HepG2 (cell line): ENCODE data around the gene SLC38A3. TPM values are rescaled to one million over a fixed set of nuclear protein-coding genes. Genes with fewer than 3 reads are reported as not detected.
A peak's percentile ranks its signal among the peaks of the same experiment; 100 is the strongest.

Source experiments
- ARNTL ChIP-seq: sonication (generic); formaldehyde crosslinking; IDR thresholded peaks from 2 replicates; pipeline ENCODE4 v1.4.0; 2020; ENCODE audit warnings: mild to moderate bottlenecking, missing genetic modification reagents
- DBP ChIP-seq: sonication (generic); formaldehyde crosslinking; IDR thresholded peaks from 2 replicates; pipeline ENCODE4 v1.4.0; 2020; ENCODE audit warnings: missing genetic modification reagents; ENCODE audit errors: not compliant biosample characterization
- DMTF1 ChIP-seq: sonication (generic); formaldehyde crosslinking; IDR thresholded peaks from 2 replicates; pipeline ENCODE4 v1.4.0; 2020; ENCODE audit warnings: mild to moderate bottlenecking, missing genetic modification reagents
- EP300 ChIP-seq, 3 experiments: sonication (generic) in 1 of 3; formaldehyde crosslinking in 1 of 3; IDR thresholded peaks; 2 replicates each; pipeline versions ENCODE4 v1.5.1 to v1.6.1; 2011 to 2020; ENCODE audit warnings: low read depth in 2 of 3, low read length in 2 of 3, borderline replicate concordance in 1 of 3, improper control_type of control experiment in 1 of 3, mild to moderate bottlenecking in 1 of 3, missing genetic modification reagents in 1 of 3, moderate library complexity in 1 of 3
- HOXD1 ChIP-seq: sonication (generic); formaldehyde crosslinking; IDR thresholded peaks from 2 replicates; pipeline ENCODE4 v1.5.0; 2020; ENCODE audit warnings: missing genetic modification reagents
- MIER2 ChIP-seq: IDR thresholded peaks from 2 replicates; pipeline ENCODE4 v1.6.1; 2016; ENCODE audit warnings: missing biosample characterization, missing genetic modification reagents
- MYPOP ChIP-seq: sonication (generic); formaldehyde crosslinking; IDR thresholded peaks from 2 replicates; pipeline ENCODE4 v1.8.1; 2023; ENCODE audit warnings: mild to moderate bottlenecking, moderate library complexity, missing genetic modification reagents
- NKX3-1 ChIP-seq: sonication (generic); formaldehyde crosslinking; IDR thresholded peaks from 2 replicates; pipeline ENCODE4 v1.5.0; 2020; ENCODE audit warnings: missing genetic modification reagents
- NR1H2 ChIP-seq: sonication (generic); formaldehyde crosslinking; IDR thresholded peaks from 2 replicates; pipeline ENCODE4 v1.8.1; 2022; ENCODE audit warnings: low read depth, missing genetic modification reagents, borderline replicate concordance
- PLSCR1 ChIP-seq: sonication (generic); formaldehyde crosslinking; IDR thresholded peaks from 2 replicates; pipeline ENCODE4 v1.5.0; 2020; ENCODE audit warnings: missing genetic modification reagents, mild to moderate bottlenecking, borderline replicate concordance
- POLR2G ChIP-seq: fragments of 200-400 bp; formaldehyde crosslinking; IDR thresholded peaks from 2 replicates; pipeline ENCODE4 v1.6.1; 2018; ENCODE audit warnings: mild to moderate bottlenecking, low read depth, low read length, moderate library complexity
- SALL2 ChIP-seq: sonication (generic); formaldehyde crosslinking; IDR thresholded peaks from 2 replicates; pipeline ENCODE4 v1.8.1; 2023; ENCODE audit warnings: mild to moderate bottlenecking, missing genetic modification reagents, inconsistent platforms
- SMAD1 ChIP-seq: sonication (generic); formaldehyde crosslinking; IDR thresholded peaks from 2 replicates; pipeline ENCODE4 v1.4.0; 2020; ENCODE audit warnings: missing genetic modification reagents, low read depth, mild to moderate bottlenecking, borderline replicate concordance
- SMYD3 ChIP-seq: sonication (generic); formaldehyde crosslinking; IDR thresholded peaks from 2 replicates; pipeline ENCODE4 v1.8.1; 2023; ENCODE audit warnings: mild to moderate bottlenecking, missing genetic modification reagents
- SSRP1 ChIP-seq: IDR thresholded peaks from 2 replicates; pipeline ENCODE4 v1.6.1; 2016; ENCODE audit warnings: control low read depth
- ZBTB21 ChIP-seq: sonication (generic); formaldehyde crosslinking; IDR thresholded peaks from 2 replicates; pipeline ENCODE4 v1.4.0; 2020; ENCODE audit warnings: missing genetic modification reagents
- ZNF225 ChIP-seq: sonication (generic); formaldehyde crosslinking; IDR thresholded peaks from 2 replicates; pipeline ENCODE4 v1.4.0; 2020; ENCODE audit warnings: mild to moderate bottlenecking, missing genetic modification reagents
- ZNF232 ChIP-seq: sonication (generic); formaldehyde crosslinking; IDR thresholded peaks from 2 replicates; pipeline ENCODE4 v1.4.0; 2020; ENCODE audit warnings: missing genetic modification reagents, borderline replicate concordance
- ZNF264 ChIP-seq: sonication (generic); formaldehyde crosslinking; IDR thresholded peaks from 2 replicates; pipeline ENCODE4 v1.4.0; 2020; ENCODE audit warnings: missing genetic modification reagents
- ZNF275 ChIP-seq: sonication (generic); formaldehyde crosslinking; IDR thresholded peaks from 2 replicates; pipeline ENCODE4 v1.8.0; 2022; ENCODE audit warnings: missing genetic modification reagents, mild to moderate bottlenecking, inconsistent platforms, borderline replicate concordance
- ZNF317 ChIP-seq: sonication (generic); formaldehyde crosslinking; IDR thresholded peaks from 2 replicates; pipeline ENCODE4 v1.5.0; 2020; ENCODE audit warnings: mild to moderate bottlenecking, missing genetic modification reagents
- ZNF510 ChIP-seq: sonication (generic); formaldehyde crosslinking; IDR thresholded peaks from 2 replicates; pipeline ENCODE4 v1.4.0; 2020; ENCODE audit warnings: low read depth, mild to moderate bottlenecking, missing genetic modification reagents
- ZNF567 ChIP-seq: sonication (generic); formaldehyde crosslinking; IDR thresholded peaks from 2 replicates; pipeline ENCODE4 v1.8.1; 2023; ENCODE audit warnings: mild to moderate bottlenecking, missing genetic modification reagents, borderline replicate concordance
- polyA plus RNA-seq, 8 experiments: library from polyadenylated mRNA; depleted of rRNA in 3 of 8; stranded (reverse) in 7 of 8; unstranded in 1 of 8; fragments of >200 nt; fragmentation: Illumina TruSeq in 4 of 8; extraction: Trizol in 4 of 8; gene quantifications; 2 replicates each; pipeline versions ENCODE4 v1.2.1 to v1.2.3, GENCODE V29; 2011 to 2016; ENCODE audit warnings: low read depth in 4 of 8, missing spikeins in 1 of 8, mixed read lengths in 1 of 8; ENCODE audit not compliant: insufficient read depth in 1 of 8
- total RNA-seq, 5 experiments: library from RNA; depleted of rRNA; stranded (reverse); fragments of >200 nt; fragmentation: Illumina TruSeq; extraction: Trizol; gene quantifications; 2 replicates each; pipeline ENCODE4 v1.2.3, GENCODE V29; 2016; ENCODE audit warnings: low read depth in 1 of 5

The SLC38A3 gene
- total and polyA plus RNA-seq, 2 of the 13 experiments (the other 11 are each of a cell fraction or from before 2014, with no cell fraction given): 29.8 to 164 TPM

GRCh38 chr3:50195501-50196252, 9.4 kb upstream of the SLC38A3 start (continued):
- TF ChIP-seq ZNF275 (CRISPR knock-in tag) (peak; percentile 96; the same call in 1 of the 2 replicates), ZBTB21 (no peak; the same call in 1 of the 2 replicates), SALL2 (CRISPR knock-in tag) (peak; percentile 69; the same call in 1 of the 2 replicates), ZNF264 (CRISPR knock-in tag) (peak; percentile 10; the same call in 1 of the 2 replicates), ZNF567 (CRISPR knock-in tag) (no peak), MIER2 (CRISPR knock-in tag) (no peak; the same call in 1 of the 2 replicates), ARNTL (CRISPR knock-in tag) (peak; percentile 96), ZNF510 (CRISPR knock-in tag) (peak; percentile 83; the same call in 1 of the 2 replicates), EP300 (IDR thresholded peaks at IDR 0.05; ENCODE audit: low read depth in 2 of 2, low read length in 2 of 2) (peak; percentile 69 to 89), EP300 (CRISPR knock-in tag; IDR thresholded peaks at IDR 0.05; ENCODE audit: borderline replicate concordance) (peak; percentile 87), ZNF232 (peak; percentile 80), NKX3-1 (no peak), POLR2G (peak; percentile 85), ZNF317 (CRISPR knock-in tag) (peak; percentile 47; the same call in 1 of the 2 replicates), NR1H2 (CRISPR knock-in tag) (peak; percentile 75; the same call in 1 of the 2 replicates), DBP (CRISPR knock-in tag) (no peak), PLSCR1 (no peak), HOXD1 (CRISPR knock-in tag) (no peak; the same call in 1 of the 2 replicates), MYPOP (CRISPR knock-in tag) (peak; percentile 50; the same call in 1 of the 2 replicates), SMYD3 (CRISPR knock-in tag) (0 out of 2 replicates have a peak, but pooled peaks have one; percentile 76), DMTF1 (CRISPR knock-in tag) (0 out of 2 replicates have a peak, but pooled peaks have one; percentile 89), SSRP1 (CRISPR knock-in tag) (no peak), ZNF225 (CRISPR knock-in tag) (no peak), SMAD1 (CRISPR knock-in tag) (no peak)
